Right lobe of liver (tissue), 6 donors: ENCODE measurements around the gene KCNQ1. TPM values are rescaled to one million over a fixed set of nuclear protein-coding genes. Genes with fewer than 3 reads are reported as not detected.

Source experiments
- ATAC-seq, 4 donors: fragments of 200-7000 bp; cut with Tn5 transposase; one replicate each; pipeline ENCODE4 v1.9.1; 2020; ENCODE audit warnings: mild to moderate bottlenecking in 4 of 4, moderate library complexity in 4 of 4
- DNase-seq, 3 donors: peaks; one replicate each; pipeline ENCODE4 v3.0.0-alpha.2; 2020
- H3K27ac ChIP-seq, 3 donors: fragments of 200-600 bp; one replicate each; pipeline ENCODE4 v1.8.0; 2022
- H3K27me3 ChIP-seq, 2 donors: fragments of 200-600 bp; one replicate each; pipeline ENCODE4 v1.8.0; 2022
- H3K36me3 ChIP-seq, 4 donors: fragments of 200-600 bp; sonication (generic) in 1 of 4; one replicate each; pipeline versions ENCODE4 v1.5.1 to v1.8.0; 2017 to 2022; ENCODE audit warnings: control low read depth in 1 of 4
- H3K4me1 ChIP-seq, 4 donors: fragments of 200-600 bp; sonication (generic) in 1 of 4; one replicate each; pipeline versions ENCODE4 v1.5.1 to v1.8.0; 2017 to 2022; ENCODE audit warnings: control low read depth in 1 of 4
- H3K4me3 ChIP-seq, 3 donors: fragments of 200-600 bp; one replicate each; pipeline ENCODE4 v1.8.0; 2022
- H3K9me3 ChIP-seq, 4 donors: fragments of 200-600 bp; sonication (generic) in 1 of 4; one replicate each; pipeline versions ENCODE4 v1.5.1 to v1.8.0; 2017 to 2022; ENCODE audit warnings: control low read depth in 1 of 4
- CTCF ChIP-seq, 4 donors: fragments of 200-600 bp in 3 of 4; fragments of 450-650 bp in 1 of 4; IDR thresholded peaks; one replicate each; pipeline versions ENCODE4 v1.5.1 to v1.8.0; 2016 to 2022; ENCODE audit warnings: antibody characterized with exemption in 4 of 4, mild to moderate bottlenecking in 2 of 4
- POLR2A ChIP-seq: fragments of 450-650 bp; IDR thresholded peaks from one replicate; pipeline ENCODE4 v1.6.1; 2017; ENCODE audit warnings: antibody characterized with exemption, mild to moderate bottlenecking
- WGBS: methylation state at CpG from one replicate; pipeline ENCODE4 v1.1.6; 2018; ENCODE audit warnings: low coverage, low lambda C conversion rate; ENCODE audit not compliant: insufficient coverage; ENCODE audit errors: missing lambda C conversion rate; 5-methylcytosine and 5-hydroxymethylcytosine counted together
- intact Hi-C, 2 donors: fragments of 100-400 bp; cut with DNase I; formaldehyde crosslinking; loops; one replicate each; pipeline versions ENCODE4 v1.11.2 to v1.14.1; 2022
- total RNA-seq, 6 experiments: library from RNA; depleted of rRNA in 2 of 6; stranded (reverse); fragments of >200 nt in 2 of 6; fragmentation: NEBNext Ultra II Directional in 3 of 6; extraction: Animal tissue kit (Norgen Biotek cat#: 25700) in 3 of 6; gene quantifications; one replicate each; pipeline versions ENCODE4 v1.1.0 to v1.2.4, GENCODE V29; 2016 to 2023
- donor health status: DM: no; HTN: yes; CAD: no.
- donor health status: DM: no; HTN: no; CAD: no.
- donor health status: DM: no; HTN: no; CAD: no.
- donor health status: DM: no; HTN: yes; CAD: no.
- donor health status: DM: no; HTN: yes; CAD: no.

Gene KCNQ1
- total RNA-seq, 6 experiments from 2014 or later = 0.61 to 2.4 (median 1.8) TPM

- TF ChIP-seq CTCF (IDR thresholded peaks at IDR 0.05) = no peak
- no peak for TF ChIP-seq POLR2A
- no peak for ATAC-seq
- 100% methylated on average over 1 of the region's 4 CpGs for WGBS
- peak; percentile 13 to 42 (median 36) for DNase-seq
- Histone ChIP-seq H3K27me3 (peaks cover 0 to 4% of the 10 kb centered on the region in 2 donors), H3K9me3 (no peaks in the 10 kb centered on the region), H3K4me3 (no peak overlapping the region), H3K4me1 (no peaks in the 10 kb centered on the region), H3K36me3 (no peaks in the 10 kb centered on the region), H3K27ac (no peak overlapping the region)
- intact Hi-C loops = loop anchor here in 1 of 2 donors (10.0 kb wide), 1 partner anchor 74 kb away; no protein-coding TSS in a partner anchor
Observed at GRCh38 chr11:2441171-2441570, 3.6 kb upstream of the KCNQ1 start.

- Histone ChIP-seq H3K4me3 (no peak overlapping the region), H3K9me3 (no peaks in the 10 kb centered on the region), H3K27me3 (peaks cover 0 to 4% of the 10 kb centered on the region in 2 donors), H3K36me3 (no peaks in the 10 kb centered on the region), H3K4me1 (no peaks in the 10 kb centered on the region), H3K27ac (no peak overlapping the region)
- ATAC-seq = no peak
- DNase-seq = no peak
- no peak for TF ChIP-seq CTCF (IDR thresholded peaks at IDR 0.05)
- TF ChIP-seq POLR2A = no peak
- WGBS = 80% methylated on average over 2 of the region's 2 CpGs
- intact Hi-C loops = loop anchor here in 1 of 2 donors (10.0 kb wide), 1 partner anchor 72 kb away; no protein-coding TSS in a partner anchor
Observed at GRCh38 chr11:2442589-2442988, 2.2 kb upstream of the KCNQ1 start.

GRCh38 chr11:2443406-2443805 lies 1.4 kb upstream of the KCNQ1 start:
- WGBS = 52% methylated on average over 8 of the region's 11 CpGs
- TF ChIP-seq CTCF (IDR thresholded peaks at IDR 0.05) (no peak), POLR2A (no peak)
- no peak for ATAC-seq
- DNase-seq = peak in 1 of 3 donors; percentile 38
- no peak overlapping the region for H3K27ac ChIP-seq
- no peaks in the 10 kb centered on the region for H3K4me1 ChIP-seq
- H3K4me3 ChIP-seq = no peak overlapping the region
- intact Hi-C loops = loop anchor here in 1 of 2 donors (10.0 kb wide), 1 partner anchor 71 kb away; no protein-coding TSS in a partner anchor
- H3K36me3 ChIP-seq = no peaks in the 10 kb centered on the region
- no peaks in the 10 kb centered on the region for H3K9me3 ChIP-seq
- H3K27me3 ChIP-seq = peaks cover 0 to 4% of the 10 kb centered on the region in 2 donors

- H3K27ac ChIP-seq = no peak within 1 kb of the TSS
- no peaks in the 10 kb centered on the region for H3K9me3 ChIP-seq
- ATAC-seq (no peak), DNase-seq (peak in 2 of 3 donors; percentile 48 to 57)
- peak within 1 kb of the TSS; percentile 14 to 49 (median 16) for H3K4me3 ChIP-seq
- intact Hi-C loops = loop anchor here in 1 of 2 donors (10.0 kb wide), 1 partner anchor 71 kb away; no protein-coding TSS in a partner anchor
- H3K27me3 ChIP-seq = peaks cover 0 to 4% of the 10 kb centered on the region in 2 donors
- no peaks in the 10 kb centered on the region for H3K4me1 ChIP-seq
- TF ChIP-seq CTCF (IDR thresholded peaks at IDR 0.05) (no peak), POLR2A (no peak)
- 4% methylated on average over 26 of the region's 64 CpGs for whole genome bisulfite sequencing
- H3K36me3 ChIP-seq = no peaks in the 10 kb centered on the region
Observed at GRCh38 chr11:2443881-2444820, 657 bp upstream of the KCNQ1 start, which contains the start of gene TRPM5. Gene TRPM5, minus strand, starts transcription at chr11:2444514. Its CDS starts 21,478 bp downstream, at chr11:2423036.
